B cell (primary cell): ENCODE results near the gene PRKCA.

ENCODE experiments used
- CTCF ChIP-seq: fragments of 200-600 bp; IDR thresholded peaks from one replicate; pipeline ENCODE4 v1.8.0; 2022; ENCODE audit warnings: antibody characterized with exemption, mild to moderate bottlenecking
- EZH2 ChIP-seq: IDR thresholded peaks from 2 replicates; pipeline ENCODE4 v1.6.1; 2012; ENCODE audit warnings: borderline replicate concordance, low read depth, mild to moderate bottlenecking, moderate library complexity, low read length; ENCODE audit not compliant: insufficient read depth, poor library complexity, severe bottlenecking

DNA sequence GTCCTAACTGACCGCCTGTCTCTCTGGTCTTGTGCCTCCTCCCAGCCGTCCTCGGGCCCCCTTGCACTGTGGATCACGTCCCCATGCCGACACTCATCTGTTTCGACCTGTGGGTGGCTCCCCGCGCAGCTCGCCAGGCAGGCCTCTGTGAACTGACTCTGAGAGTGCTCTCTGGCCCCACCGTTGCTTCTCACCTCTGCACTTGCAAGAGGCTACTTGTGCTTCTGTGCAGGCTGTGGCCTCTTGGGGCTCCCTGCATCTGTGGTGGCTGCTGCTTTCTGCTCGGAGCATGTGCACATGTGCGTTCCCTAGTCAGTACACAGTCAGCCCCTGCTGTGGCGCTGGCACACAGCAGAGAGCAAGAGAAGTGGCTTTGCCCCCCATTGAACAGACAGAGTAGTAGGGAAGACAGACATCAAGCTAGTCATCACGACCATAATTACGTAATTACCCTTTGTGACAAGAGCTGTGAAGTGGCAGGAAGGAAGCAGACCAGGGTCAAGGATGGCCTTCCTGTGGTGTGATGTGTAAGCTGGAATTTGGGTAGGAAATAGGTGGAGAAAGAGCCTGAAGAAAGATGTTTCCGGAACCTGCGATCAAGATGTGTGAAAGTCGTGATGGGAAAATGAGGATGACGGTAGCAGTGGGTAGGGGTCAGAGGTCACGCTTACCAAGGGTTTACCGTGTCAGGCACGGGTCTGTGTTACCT, 276.5 kb downstream of the PRKCA start:
- no peak for TF ChIP-seq CTCF
- no peak for TF ChIP-seq EZH2
